Uterus (tissue), 2 donors: ENCODE measurements around the gene ARFIP1.

ENCODE experiments used
- POLR2A ChIP-seq, 2 donors: fragments of 450-650 bp; IDR thresholded peaks; one replicate each; pipeline ENCODE4 v1.6.1; 2016; ENCODE audit warnings: antibody characterized with exemption in 2 of 2, mild to moderate bottlenecking in 1 of 2, moderate library complexity in 1 of 2
- TF ChIP-seq, protein P1 (sequence below), 4 experiments: fragments of 200-600 bp in 2 of 4; fragments of 450-650 bp in 2 of 4; sonication (generic) in 2 of 4; IDR thresholded peaks; one replicate each; pipeline ENCODE4 v1.5.1; 2016 to 2019; ENCODE audit warnings: antibody characterized with exemption in 4 of 4, mild to moderate bottlenecking in 2 of 4, moderate library complexity in 1 of 4

DNA sequence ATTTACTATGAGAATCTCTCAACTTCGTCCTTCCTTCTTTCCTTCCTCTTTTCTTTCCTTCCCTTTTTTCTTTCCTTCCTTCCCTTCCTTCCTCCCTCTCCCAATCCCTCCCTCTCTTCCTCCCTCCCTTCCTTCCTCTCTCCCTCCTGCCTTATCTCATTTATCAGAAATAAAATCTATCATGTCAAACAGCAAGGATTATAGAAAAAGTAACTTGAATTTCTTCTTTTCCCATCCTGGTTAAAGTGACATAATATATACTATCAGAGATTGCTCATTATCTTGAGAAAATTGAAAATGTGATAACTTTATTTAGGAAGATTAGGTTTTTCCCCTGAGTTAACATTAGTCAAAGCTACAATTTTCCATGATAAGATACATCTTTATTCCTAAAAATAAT lies 5.8 kb upstream of the ARFIP1 start:
- TF ChIP-seq, protein P1, sequence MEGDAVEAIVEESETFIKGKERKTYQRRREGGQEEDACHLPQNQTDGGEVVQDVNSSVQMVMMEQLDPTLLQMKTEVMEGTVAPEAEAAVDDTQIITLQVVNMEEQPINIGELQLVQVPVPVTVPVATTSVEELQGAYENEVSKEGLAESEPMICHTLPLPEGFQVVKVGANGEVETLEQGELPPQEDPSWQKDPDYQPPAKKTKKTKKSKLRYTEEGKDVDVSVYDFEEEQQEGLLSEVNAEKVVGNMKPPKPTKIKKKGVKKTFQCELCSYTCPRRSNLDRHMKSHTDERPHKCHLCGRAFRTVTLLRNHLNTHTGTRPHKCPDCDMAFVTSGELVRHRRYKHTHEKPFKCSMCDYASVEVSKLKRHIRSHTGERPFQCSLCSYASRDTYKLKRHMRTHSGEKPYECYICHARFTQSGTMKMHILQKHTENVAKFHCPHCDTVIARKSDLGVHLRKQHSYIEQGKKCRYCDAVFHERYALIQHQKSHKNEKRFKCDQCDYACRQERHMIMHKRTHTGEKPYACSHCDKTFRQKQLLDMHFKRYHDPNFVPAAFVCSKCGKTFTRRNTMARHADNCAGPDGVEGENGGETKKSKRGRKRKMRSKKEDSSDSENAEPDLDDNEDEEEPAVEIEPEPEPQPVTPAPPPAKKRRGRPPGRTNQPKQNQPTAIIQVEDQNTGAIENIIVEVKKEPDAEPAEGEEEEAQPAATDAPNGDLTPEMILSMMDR (IDR thresholded peaks at IDR 0.05): no peak
- TF ChIP-seq POLR2A (IDR thresholded peaks at IDR 0.05): no peak
